HG03159 (cell line): ENCODE results near the gene DCDC2C.

Source experiments
- ATAC-seq: cut with Tn5 transposase; IDR thresholded peaks from one replicate; pipeline ENCODE4 v1.9.1; 2021; ENCODE audit warnings: mild to moderate bottlenecking, moderate library complexity; ENCODE audit not compliant: unreplicated experiment

The DCDC2C gene

GRCh38 chr2:3742743-3743508 is 39.6 kb downstream of the DCDC2C start:
- no peak for ATAC-seq

- no peak for ATAC-seq
Measured at GRCh38 chr2:3743951-3744555, 40.7 kb downstream of the DCDC2C start.

- ATAC-seq: no peak
Measured at GRCh38 chr2:3745920-3746319, 42.5 kb downstream of the DCDC2C start.

- ATAC-seq: no peak
Measured at GRCh38 chr2:3747032-3747654, 43.8 kb downstream of the DCDC2C start.

GRCh38 chr2:3747826-3748225 is 44.5 kb downstream of the DCDC2C start:
- ATAC-seq: no peak

- no peak for ATAC-seq
Measured at GRCh38 chr2:3749201-3749600, 45.8 kb downstream of the DCDC2C start.

- no peak for ATAC-seq
Measured at GRCh38 chr2:3751251-3751650, 47.9 kb downstream of the DCDC2C start.

- ATAC-seq: no peak
Measured at GRCh38 chr2:3751806-3752205, 48.4 kb downstream of the DCDC2C start.

GRCh38 chr2:3752376-3752775 is 49.0 kb downstream of the DCDC2C start:
- ATAC-seq: no peak

GRCh38 chr2:3753561-3753960 is 50.2 kb downstream of the DCDC2C start:
- no peak for ATAC-seq

GRCh38 chr2:3754280-3754679 is 50.9 kb downstream of the DCDC2C start:
- ATAC-seq: no peak

GRCh38 chr2:3754795-3755194 is 51.4 kb downstream of the DCDC2C start:
- ATAC-seq: no peak

GRCh38 chr2:3755277-3755676 is 51.9 kb downstream of the DCDC2C start:
- ATAC-seq: no peak

GRCh38 chr2:3756306-3756705 is 52.9 kb downstream of the DCDC2C start:
- ATAC-seq: no peak

- ATAC-seq: no peak
Measured at GRCh38 chr2:3758906-3759305, 55.5 kb downstream of the DCDC2C start.

- no peak for ATAC-seq
Measured at GRCh38 chr2:3759331-3759730, 56.0 kb downstream of the DCDC2C start.

- no peak for ATAC-seq
Measured at GRCh38 chr2:3759761-3760160, 56.4 kb downstream of the DCDC2C start.

GRCh38 chr2:3761272-3761671 is 57.9 kb downstream of the DCDC2C start:
- ATAC-seq: no peak

- no peak for ATAC-seq
Measured at GRCh38 chr2:3762771-3763447, 59.5 kb downstream of the DCDC2C start.

- ATAC-seq: no peak
Measured at GRCh38 chr2:3766824-3767223, 63.4 kb downstream of the DCDC2C start.

- no peak for ATAC-seq
Measured at GRCh38 chr2:3768960-3769765, 65.8 kb downstream of the DCDC2C start.
